Ascending aorta (tissue), 2 donors: Measurements from ENCODE around the gene FIG4. TPM values are rescaled to one million over a fixed set of nuclear protein-coding genes. Genes with fewer than 3 reads are reported as not detected.
A peak's percentile ranks its signal among the peaks of the same experiment; 100 is the strongest.

Experiments
- DNase-seq, 2 donors: peaks; one replicate each; pipeline ENCODE4 v3.0.0-alpha.2; 2019; ENCODE audit warnings: low spot score in 2 of 2
- H3K27ac ChIP-seq, 2 donors: fragments of 200-600 bp; sonication (generic); one replicate each; pipeline ENCODE4 v1.5.1; 2016 to 2017; ENCODE audit warnings: mild to moderate bottlenecking in 1 of 2
- H3K27me3 ChIP-seq: fragments of 200-600 bp; sonication (generic); one replicate; pipeline ENCODE4 v1.5.1; 2017
- H3K36me3 ChIP-seq, 2 donors: fragments of 200-600 bp; sonication (generic); one replicate each; pipeline ENCODE4 v1.5.1; 2016
- H3K4me1 ChIP-seq, 2 donors: fragments of 200-600 bp; sonication (generic); one replicate each; pipeline ENCODE4 v1.5.1; 2016 to 2017; ENCODE audit warnings: mild to moderate bottlenecking in 1 of 2
- H3K4me3 ChIP-seq, 2 donors: fragments of 200-600 bp; sonication (generic); one replicate each; pipeline ENCODE4 v1.5.1; 2016 to 2017; ENCODE audit warnings: mild to moderate bottlenecking in 1 of 2
- H3K9me3 ChIP-seq, 2 donors: fragments of 200-600 bp; sonication (generic); one replicate each; pipeline ENCODE4 v1.5.1; 2016
- intact Hi-C: fragments of 100-400 bp; cut with DNase I; formaldehyde crosslinking; loops from one replicate; pipeline ENCODE4 v1.15.1; 2023
- total RNA-seq: library from RNA; depleted of rRNA; stranded (reverse); fragments of >200 nt; gene quantifications from one replicate; pipeline ENCODE4 v1.1.0, GENCODE V29; 2016
- TF ChIP-seq, protein P1 (sequence below), 3 experiments: fragments of 200-600 bp in 2 of 3; fragments of 450-650 bp in 1 of 3; sonication (generic) in 2 of 3; IDR thresholded peaks; one replicate each; pipeline ENCODE4 v1.5.1; 2016 to 2019; ENCODE audit warnings: antibody characterized with exemption in 3 of 3, mild to moderate bottlenecking in 1 of 3, moderate library complexity in 1 of 3

Gene FIG4
- total RNA-seq, 1 donor from 2014 or later: 27.9 TPM

DNA sequence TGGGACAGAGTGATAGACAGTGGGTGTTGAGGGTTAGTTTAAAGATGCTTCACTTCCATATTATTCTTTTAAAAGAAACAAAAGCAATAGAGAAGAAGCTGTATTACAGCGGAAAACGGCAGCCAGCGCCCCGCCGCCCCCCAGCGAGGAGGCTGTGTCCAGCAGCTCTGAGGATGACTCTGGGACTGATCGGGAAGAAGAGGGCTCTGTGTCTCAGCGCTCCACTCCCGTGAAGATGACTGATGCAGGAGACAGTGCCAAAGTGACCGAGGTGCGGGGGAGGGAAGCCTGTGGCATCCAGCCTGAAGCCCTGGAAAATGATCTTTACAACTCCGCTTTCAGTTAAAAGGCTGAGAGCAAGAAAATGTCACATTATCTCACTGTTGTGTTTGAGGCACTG lies 100.2 kb downstream of the FIG4 start:
- intact Hi-C loops: no loop called here
- Histone ChIP-seq H3K4me1 (peaks cover 0 to 34% of the 10 kb centered on the region in 2 donors), H3K4me3 (no peak overlapping the region), H3K9me3 (no peaks in the 10 kb centered on the region), H3K27ac (no peak overlapping the region), H3K36me3 (peaks cover 4 to 18% of the 10 kb centered on the region in 2 donors), H3K27me3 (no peaks in the 10 kb centered on the region)
- TF ChIP-seq, protein P1, sequence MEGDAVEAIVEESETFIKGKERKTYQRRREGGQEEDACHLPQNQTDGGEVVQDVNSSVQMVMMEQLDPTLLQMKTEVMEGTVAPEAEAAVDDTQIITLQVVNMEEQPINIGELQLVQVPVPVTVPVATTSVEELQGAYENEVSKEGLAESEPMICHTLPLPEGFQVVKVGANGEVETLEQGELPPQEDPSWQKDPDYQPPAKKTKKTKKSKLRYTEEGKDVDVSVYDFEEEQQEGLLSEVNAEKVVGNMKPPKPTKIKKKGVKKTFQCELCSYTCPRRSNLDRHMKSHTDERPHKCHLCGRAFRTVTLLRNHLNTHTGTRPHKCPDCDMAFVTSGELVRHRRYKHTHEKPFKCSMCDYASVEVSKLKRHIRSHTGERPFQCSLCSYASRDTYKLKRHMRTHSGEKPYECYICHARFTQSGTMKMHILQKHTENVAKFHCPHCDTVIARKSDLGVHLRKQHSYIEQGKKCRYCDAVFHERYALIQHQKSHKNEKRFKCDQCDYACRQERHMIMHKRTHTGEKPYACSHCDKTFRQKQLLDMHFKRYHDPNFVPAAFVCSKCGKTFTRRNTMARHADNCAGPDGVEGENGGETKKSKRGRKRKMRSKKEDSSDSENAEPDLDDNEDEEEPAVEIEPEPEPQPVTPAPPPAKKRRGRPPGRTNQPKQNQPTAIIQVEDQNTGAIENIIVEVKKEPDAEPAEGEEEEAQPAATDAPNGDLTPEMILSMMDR (IDR thresholded peaks at IDR 0.05): no peak
- DNase-seq: no peak

- no peak for DNase-seq
- TF ChIP-seq, protein P1 (IDR thresholded peaks at IDR 0.05): no peak
- H3K27ac ChIP-seq: peak overlapping the region in 1 of 2 donors; percentile 57
- intact Hi-C loops: no loop called here
- no peaks in the 10 kb centered on the region for H3K27me3 ChIP-seq
- H3K9me3 ChIP-seq: no peaks in the 10 kb centered on the region
- H3K4me1 ChIP-seq: peaks cover 0 to 34% of the 10 kb centered on the region in 2 donors
- peaks cover 4 to 9% of the 10 kb centered on the region in 2 donors for H3K36me3 ChIP-seq
- no peak overlapping the region for H3K4me3 ChIP-seq
Measured at GRCh38 chr6:109793021-109793420, 101.9 kb downstream of the FIG4 start.

DNA sequence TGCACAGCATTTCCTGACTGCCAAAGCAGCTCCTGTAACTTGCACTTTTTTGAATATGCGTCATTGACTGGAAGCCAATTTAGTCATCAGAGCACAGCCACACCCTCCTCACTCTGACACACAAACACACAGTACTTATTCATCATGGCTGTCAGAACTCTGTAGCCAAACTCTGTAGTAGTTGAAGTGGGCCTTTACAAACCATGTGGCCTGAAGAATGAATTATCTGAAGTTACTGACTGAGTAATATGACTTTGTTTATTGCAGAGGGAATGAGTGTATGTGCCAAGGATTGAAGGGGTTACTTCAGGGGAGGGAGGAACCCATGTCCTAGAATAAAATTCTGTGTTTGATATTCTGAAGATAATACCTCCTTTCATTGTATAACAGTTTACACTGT lies 102.7 kb downstream of the FIG4 start:
- H3K27ac ChIP-seq: peak overlapping the region; percentile 60 to 70
- H3K9me3 ChIP-seq: no peaks in the 10 kb centered on the region
- no peak overlapping the region for H3K4me3 ChIP-seq
- TF ChIP-seq, protein P1 (IDR thresholded peaks at IDR 0.05): no peak
- H3K36me3 ChIP-seq: peaks cover 4 to 11% of the 10 kb centered on the region in 2 donors
- peak in 1 of 2 donors; percentile 74 for DNase-seq
- peaks cover 0 to 27% of the 10 kb centered on the region in 2 donors for H3K4me1 ChIP-seq
- intact Hi-C loops: no loop called here
- H3K27me3 ChIP-seq: no peaks in the 10 kb centered on the region

GRCh38 chr6:109794201-109794923 lies 103.3 kb downstream of the FIG4 start:
- DNase-seq: peak in 1 of 2 donors; percentile 62
- intact Hi-C loops: no loop called here
- Histone ChIP-seq H3K27ac (peak overlapping the region; percentile 60 to 70), H3K27me3 (no peaks in the 10 kb centered on the region), H3K4me1 (peaks cover 0 to 23% of the 10 kb centered on the region in 2 donors), H3K9me3 (no peaks in the 10 kb centered on the region), H3K36me3 (peaks cover 4 to 11% of the 10 kb centered on the region in 2 donors), H3K4me3 (no peak overlapping the region)
- TF ChIP-seq, protein P1 (IDR thresholded peaks at IDR 0.05): no peak

DNA sequence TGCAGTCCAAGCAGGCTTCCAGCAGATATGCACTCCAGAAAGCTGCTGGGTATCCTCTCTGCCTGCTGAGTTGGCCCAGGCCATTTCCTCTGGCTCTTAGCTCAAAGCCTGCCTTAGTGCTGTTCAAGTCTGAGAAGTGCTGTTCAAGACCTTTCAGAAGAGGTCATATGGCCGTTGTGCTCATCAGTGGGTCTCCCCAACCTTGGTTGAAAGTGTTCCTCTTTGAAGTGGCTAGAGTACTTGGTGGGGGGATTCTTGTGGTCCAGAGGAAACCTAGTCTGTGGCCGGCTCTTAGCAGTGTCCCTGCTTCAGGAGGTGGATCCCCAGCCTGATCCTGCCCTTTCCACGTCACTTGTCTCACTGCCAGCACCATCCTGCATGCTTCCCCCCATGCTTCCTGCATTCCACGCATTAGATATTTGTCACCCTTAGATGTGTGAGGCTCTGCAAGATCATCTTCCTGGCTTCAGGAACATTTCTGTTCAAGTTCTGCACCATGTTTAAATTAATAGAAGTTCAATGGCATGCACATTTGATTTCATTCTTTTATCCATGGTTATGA lies 105.0 kb downstream of the FIG4 start:
- Histone ChIP-seq H3K27me3 (no peaks in the 10 kb centered on the region), H3K36me3 (peaks cover 8 to 22% of the 10 kb centered on the region in 2 donors), H3K27ac (no peak overlapping the region), H3K9me3 (no peaks in the 10 kb centered on the region), H3K4me1 (peaks cover 0 to 14% of the 10 kb centered on the region in 2 donors), H3K4me3 (no peak overlapping the region)
- intact Hi-C loops: no loop called here
- TF ChIP-seq, protein P1 (IDR thresholded peaks at IDR 0.05): no peak
- no peak for DNase-seq
